GM18502 (cell line): ENCODE results near the gene NACC2.
"Not testable (repeated sequence)": the region's sequence is repeated elsewhere in the genome, so short reads cannot be mapped to it uniquely, and the experiment has no call there.

Source experiments
- ATAC-seq: cut with Tn5 transposase; IDR thresholded peaks from one replicate; pipeline ENCODE4 v1.9.1; 2021; ENCODE audit warnings: mild to moderate bottlenecking; ENCODE audit not compliant: unreplicated experiment, poor library complexity

The NACC2 gene

GRCh38 chr9:136049491-136050265, 45.4 kb downstream of the NACC2 start:
- ATAC-seq, result no peak

GRCh38 chr9:136048560-136049411, 46.3 kb downstream of the NACC2 start:
- no peak for ATAC-seq

- ATAC-seq, result no peak
These were observed 47.1 kb downstream of the NACC2 start for GRCh38 chr9:136047775-136048559.

- ATAC-seq, result no peak
These were observed 47.9 kb downstream of the NACC2 start for GRCh38 chr9:136047076-136047774.

- ATAC-seq, result no peak
These were observed 48.6 kb downstream of the NACC2 start for GRCh38 chr9:136046554-136046920.

DNA sequence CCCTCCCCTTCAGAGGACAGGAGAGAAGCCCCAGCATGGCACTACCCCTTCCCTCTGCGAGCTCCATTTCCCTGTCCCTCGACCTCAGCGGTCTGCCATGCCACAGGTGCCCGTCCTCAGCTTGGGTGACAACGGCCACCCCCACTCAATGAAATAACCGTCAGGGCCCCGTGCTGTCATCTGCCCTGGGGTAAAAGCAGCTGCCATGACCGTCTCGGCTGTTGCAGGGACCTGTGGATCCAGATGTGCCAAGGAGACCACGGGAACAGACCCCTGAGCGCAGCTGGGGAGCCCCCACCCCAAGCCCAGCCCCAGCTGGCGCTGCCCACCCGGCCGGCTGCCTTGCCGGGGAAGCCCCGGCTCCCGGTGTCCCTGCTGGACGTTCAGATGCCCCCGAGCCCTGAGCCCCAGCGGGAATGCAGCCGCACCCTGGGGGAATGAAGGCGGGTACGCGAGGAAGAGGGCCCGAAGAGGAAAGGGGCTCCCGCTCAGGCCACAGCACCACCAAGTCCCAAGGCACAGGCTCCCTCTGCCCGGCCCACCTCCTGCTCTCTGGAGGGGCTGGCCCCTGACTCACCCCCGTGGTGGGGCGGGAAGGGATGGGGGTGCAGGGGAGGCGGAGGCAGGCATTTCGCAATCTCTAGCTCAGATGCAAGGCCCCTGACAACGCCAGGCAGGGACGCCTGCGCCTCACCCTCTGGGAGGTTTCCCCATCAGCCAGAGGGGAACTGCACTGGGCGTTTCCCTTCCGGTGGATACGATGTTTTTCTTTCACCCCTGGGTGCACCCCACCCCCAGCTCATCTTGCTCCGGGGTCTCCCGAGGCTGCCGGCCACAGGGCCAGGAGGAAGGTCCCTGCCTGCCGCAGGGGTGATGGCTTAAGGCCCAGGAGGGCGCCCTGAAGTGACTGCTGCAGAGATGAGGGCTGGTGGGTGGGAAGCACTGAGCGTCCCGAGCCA, 49.2 kb downstream of the NACC2 start:
- ATAC-seq, result no peak

GRCh38 chr9:136044971-136045594, 50.0 kb downstream of the NACC2 start:
- no peak for ATAC-seq

DNA sequence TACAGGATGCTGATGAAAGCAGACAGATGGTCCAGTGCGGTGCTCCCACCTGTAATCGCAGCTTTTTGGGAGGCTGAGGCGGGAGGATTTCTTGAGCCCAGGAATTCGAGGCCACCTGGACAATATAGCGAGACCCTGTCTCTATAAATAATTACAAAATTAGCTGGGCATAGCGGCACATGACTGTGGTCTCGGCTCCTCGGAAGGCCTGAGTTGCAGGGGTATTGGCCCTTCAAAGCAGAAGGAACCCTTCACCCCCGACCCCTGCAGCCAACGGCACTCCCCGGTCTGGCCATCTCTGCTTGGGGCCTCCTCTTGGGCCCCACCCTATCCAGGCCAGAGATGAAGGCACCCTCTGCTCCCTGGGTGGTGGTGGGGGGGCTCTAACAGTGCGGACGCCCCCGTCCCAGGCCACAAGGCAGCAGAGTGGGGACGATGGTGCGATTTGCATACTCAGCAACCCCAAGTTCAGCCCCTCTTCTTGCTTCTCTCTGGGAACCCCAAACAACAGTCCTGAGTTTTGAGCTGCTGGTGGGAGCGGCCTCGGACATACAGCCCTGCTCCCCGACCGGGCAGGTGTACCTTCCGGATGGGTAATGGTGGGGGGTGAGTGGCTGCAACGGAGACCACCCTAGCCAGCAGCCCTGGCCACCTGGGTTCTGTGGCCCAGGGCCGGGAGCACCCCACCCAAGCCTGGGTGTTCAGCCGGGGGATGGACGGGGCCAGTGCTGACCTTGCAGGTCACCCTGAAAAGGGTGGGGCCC, 50.7 kb downstream of the NACC2 start:
- ATAC-seq, result no peak

GRCh38 chr9:136043441-136043991, 51.6 kb downstream of the NACC2 start:
- no peak for ATAC-seq

GRCh38 chr9:136042541-136042940, 52.5 kb downstream of the NACC2 start:
- ATAC-seq, result no peak

- ATAC-seq, result not testable (repeated sequence)
These were observed 54.2 kb downstream of the NACC2 start for GRCh38 chr9:136040848-136041247.

DNA sequence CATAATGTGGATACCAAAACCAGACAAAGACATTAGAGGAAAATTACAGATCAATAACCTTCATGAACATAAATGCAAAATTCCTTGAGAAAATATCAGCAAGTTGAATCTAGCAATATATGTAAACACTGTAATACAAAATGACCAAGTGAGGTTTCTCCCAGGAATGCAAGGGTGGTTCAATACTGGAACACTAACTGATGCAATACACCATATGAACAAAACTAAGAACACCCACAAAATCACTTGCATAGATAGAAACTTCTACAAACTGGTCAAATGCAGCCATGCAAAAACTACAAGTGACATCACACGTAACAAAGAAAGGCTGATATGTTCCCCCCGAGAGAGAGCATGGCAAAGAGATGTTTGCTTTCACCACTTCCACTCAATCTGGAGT, 55.6 kb downstream of the NACC2 start:
- ATAC-seq, result no peak

GRCh38 chr9:136036848-136037247, 58.2 kb downstream of the NACC2 start:
- no peak for ATAC-seq

- ATAC-seq, result no peak
These were observed 59.0 kb downstream of the NACC2 start for GRCh38 chr9:136036050-136036449.

DNA sequence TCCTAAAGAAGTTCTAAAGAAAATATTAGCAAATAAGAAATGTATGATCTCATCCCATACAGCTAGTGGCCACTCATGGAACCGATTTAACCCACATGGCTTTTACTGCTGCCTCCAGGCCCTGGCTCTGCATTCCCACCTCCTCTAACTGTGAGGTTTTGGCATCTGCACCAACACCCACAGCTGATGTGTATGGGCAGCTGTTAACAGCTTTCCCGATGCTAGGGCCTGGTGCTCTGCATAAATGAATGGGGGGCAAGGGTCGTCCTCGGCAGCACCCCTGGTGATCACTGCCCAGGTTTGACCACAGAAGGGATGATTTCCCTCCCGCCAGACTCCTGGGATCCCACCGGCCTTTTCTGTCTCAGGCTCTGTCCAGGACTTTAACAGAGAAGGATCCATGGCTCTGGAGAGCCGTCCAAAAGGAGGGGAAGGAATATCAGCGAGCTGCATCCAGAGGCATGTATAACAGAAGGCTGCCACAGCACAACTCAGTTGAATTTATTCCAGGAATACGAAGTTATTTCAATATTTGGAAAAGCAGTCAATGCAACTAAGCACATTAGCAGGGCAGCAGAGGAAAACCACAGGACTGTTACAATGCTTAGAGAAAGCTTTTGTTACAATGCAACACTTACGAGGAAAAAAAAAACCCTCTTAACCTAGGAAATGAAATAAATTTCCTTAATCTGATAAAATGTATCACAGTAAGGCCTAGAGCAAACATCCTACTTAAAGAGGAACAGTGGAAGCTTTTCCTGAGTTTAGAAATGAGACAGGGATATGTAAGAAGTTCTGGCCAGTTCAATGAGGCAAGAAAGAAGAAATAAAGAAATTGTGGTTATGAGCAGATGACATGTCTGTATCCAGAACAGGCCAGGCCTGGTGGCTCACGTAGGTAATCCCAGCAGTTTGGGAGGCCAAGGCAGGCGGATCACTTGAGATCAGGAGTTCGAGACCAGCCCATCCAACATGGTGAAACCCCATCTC, 63.1 kb downstream of the NACC2 start:
- no peak for ATAC-seq

GRCh38 chr9:136031094-136031493, 64.0 kb downstream of the NACC2 start:
- no peak for ATAC-seq
